ENCODE data around the gene LIMS1.
"Not testable (repeated sequence)": the region's sequence is repeated elsewhere in the genome, so short reads cannot be mapped to it uniquely, and the experiment has no call there.

Gene LIMS1

DNA sequence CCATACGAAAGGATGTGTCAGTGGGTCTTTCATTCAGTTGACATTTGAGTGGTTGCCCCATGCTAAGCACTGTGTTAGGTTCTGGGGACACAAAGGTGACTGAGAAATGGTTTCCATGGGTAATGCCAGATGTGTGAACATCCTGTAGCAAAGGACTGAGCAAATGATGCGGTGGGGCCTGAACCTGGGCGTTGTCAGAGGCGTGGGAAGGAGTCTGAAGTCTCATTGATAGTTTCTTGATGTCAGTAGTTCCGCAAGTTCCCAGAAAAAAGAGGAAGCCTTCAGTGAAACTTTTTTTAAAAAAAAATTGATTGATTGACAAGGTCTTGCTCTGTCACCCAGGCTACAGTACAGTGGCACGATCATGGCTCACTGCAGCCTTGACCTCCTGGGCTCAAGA is 56.9 kb downstream of the LIMS1 start:
- H3K4me2 ChIP-seq (ENCODE audit: low read length) = peak overlapping the region; percentile 16
- peaks cover 8% of the 10 kb centered on the region; the same call in 1 of the 2 replicates for H3K27me3 ChIP-seq (ENCODE audit: low read depth, low read length)
- TF ChIP-seq CTCF (IDR thresholded peaks at IDR 0.05; ENCODE audit: low read depth, low read length) = no peak
- TF ChIP-seq EZH2phosphoT487 (IDR thresholded peaks at IDR 0.05; ENCODE audit: low read depth) = no peak
- no peaks in the 10 kb centered on the region for H3K9me3 ChIP-seq (ENCODE audit: insufficient read depth, low read length)
- peaks cover 69% of the 10 kb centered on the region for H3K4me1 ChIP-seq (ENCODE audit: low read length)
- no peak overlapping the region for H3K27ac ChIP-seq (ENCODE audit: low read length)
- H4K20me1 ChIP-seq (ENCODE audit: insufficient read depth, low read length) = peaks cover 72% of the 10 kb centered on the region
- H3K36me3 ChIP-seq (replicated peaks; ENCODE audit: low read depth, low read length) = no peaks in the 10 kb centered on the region
- no peak overlapping the region for H3K9ac ChIP-seq (ENCODE audit: low read length)
- H2AFZ ChIP-seq (ENCODE audit: low read depth, low read length) = no peak overlapping the region
- no peak overlapping the region for H3K4me3 ChIP-seq (ENCODE audit: low read length)
- peaks cover 83% of the 10 kb centered on the region for H3K79me2 ChIP-seq (ENCODE audit: low read length)

DNA sequence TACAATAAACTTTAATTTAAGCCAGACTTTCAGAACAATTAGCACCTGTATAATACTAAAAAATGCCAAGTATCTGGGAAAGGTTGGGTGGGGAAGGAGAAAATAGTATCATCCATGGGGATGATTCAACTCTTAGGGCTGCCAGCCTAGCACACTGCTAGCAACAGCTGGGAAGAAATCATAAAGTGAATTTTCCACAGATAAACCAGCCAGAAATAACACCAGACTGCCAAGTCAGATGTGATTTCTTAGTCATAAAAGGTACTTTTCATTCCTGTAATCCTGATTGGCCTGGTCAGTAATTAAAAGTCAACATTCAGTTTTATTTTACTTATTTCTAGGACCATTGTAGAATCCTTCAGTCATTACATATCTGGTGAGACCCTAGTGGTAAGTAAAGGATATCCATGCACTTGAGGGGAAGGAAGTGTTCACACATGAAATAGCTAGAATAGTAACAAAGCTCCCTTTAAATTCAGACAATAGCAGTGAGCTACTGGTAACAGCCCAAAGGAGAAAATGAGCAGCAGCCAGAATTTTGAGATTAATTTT is 59.4 kb downstream of the LIMS1 start:
- H3K4me3 ChIP-seq (ENCODE audit: low read length) = peak overlapping the region; percentile 57
- H2AFZ ChIP-seq (ENCODE audit: low read depth, low read length) = no peak overlapping the region
- peaks cover 8% of the 10 kb centered on the region; the same call in 1 of the 2 replicates for H3K27me3 ChIP-seq (ENCODE audit: low read depth, low read length)
- no peak overlapping the region for H3K9ac ChIP-seq (ENCODE audit: low read length)
- no peaks in the 10 kb centered on the region for H3K9me3 ChIP-seq (ENCODE audit: insufficient read depth, low read length)
- H4K20me1 ChIP-seq (ENCODE audit: insufficient read depth, low read length) = peaks cover 56% of the 10 kb centered on the region
- TF ChIP-seq EZH2phosphoT487 (IDR thresholded peaks at IDR 0.05; ENCODE audit: low read depth) (no peak), CTCF (IDR thresholded peaks at IDR 0.05; ENCODE audit: low read depth, low read length) (no peak)
- peaks cover 69% of the 10 kb centered on the region for H3K79me2 ChIP-seq (ENCODE audit: low read length)
- peak overlapping the region; percentile 82 for H3K4me2 ChIP-seq (ENCODE audit: low read length)
- no peaks in the 10 kb centered on the region for H3K36me3 ChIP-seq (replicated peaks; ENCODE audit: low read depth, low read length)
- peaks cover 63% of the 10 kb centered on the region for H3K4me1 ChIP-seq (ENCODE audit: low read length)
- H3K27ac ChIP-seq (ENCODE audit: low read length) = no peak overlapping the region

DNA sequence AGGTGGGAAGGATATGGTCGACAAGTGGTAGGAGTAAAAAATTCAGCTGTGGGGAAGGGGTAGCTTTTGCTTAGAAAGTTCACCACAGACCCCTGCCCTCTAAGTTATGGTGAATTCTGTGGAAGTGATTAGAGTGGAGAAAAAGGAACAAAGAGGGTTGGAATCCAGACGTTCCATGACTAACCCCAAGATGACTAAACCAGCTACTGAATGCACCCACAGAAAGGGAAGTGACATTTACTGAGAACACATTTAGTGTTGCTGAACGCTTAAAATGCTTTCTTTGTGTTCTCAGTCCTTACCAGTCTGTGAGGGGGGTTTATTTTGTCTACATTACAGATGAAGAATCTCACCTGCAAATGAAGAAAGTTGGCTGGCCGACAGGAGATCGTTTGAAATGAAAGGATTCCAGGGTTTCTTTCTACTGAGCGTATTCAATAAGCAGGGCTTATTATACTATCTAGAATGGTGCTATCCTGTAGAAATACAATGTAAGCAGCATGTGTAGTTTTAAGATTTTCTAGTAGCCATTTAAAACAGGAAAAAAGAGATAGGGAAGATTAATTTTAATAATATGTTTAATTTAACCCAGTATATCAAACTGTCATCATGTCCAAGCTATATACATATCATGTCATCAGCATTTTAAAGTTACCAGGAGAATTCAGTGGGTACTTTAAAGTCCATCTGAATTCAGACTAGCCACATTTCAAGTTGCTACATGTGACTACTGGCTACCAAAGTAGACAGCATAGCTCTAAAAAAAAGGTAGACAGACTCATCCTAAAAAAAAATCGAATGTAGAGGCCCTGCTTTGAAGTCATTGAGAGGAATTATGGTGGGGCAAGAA is 60.1 kb downstream of the LIMS1 start:
- TF ChIP-seq CTCF (IDR thresholded peaks at IDR 0.05; ENCODE audit: low read depth, low read length) (no peak), EZH2phosphoT487 (IDR thresholded peaks at IDR 0.05; ENCODE audit: low read depth) (no peak)
- Histone ChIP-seq H2AFZ (ENCODE audit: low read depth, low read length) (no peak overlapping the region), H4K20me1 (ENCODE audit: insufficient read depth, low read length) (peaks cover 55% of the 10 kb centered on the region), H3K36me3 (replicated peaks; ENCODE audit: low read depth, low read length) (no peaks in the 10 kb centered on the region), H3K79me2 (ENCODE audit: low read length) (peaks cover 62% of the 10 kb centered on the region), H3K4me3 (ENCODE audit: low read length) (peak overlapping the region; percentile 57), H3K27ac (ENCODE audit: low read length) (peak overlapping the region; percentile 46), H3K4me2 (ENCODE audit: low read length) (peak overlapping the region; percentile 82), H3K9ac (ENCODE audit: low read length) (0 out of 2 replicates have a peak overlapping the region, but pooled peaks have one; percentile 19), H3K4me1 (ENCODE audit: low read length) (peaks cover 57% of the 10 kb centered on the region), H3K9me3 (ENCODE audit: insufficient read depth, low read length) (no peaks in the 10 kb centered on the region), H3K27me3 (ENCODE audit: low read depth, low read length) (peaks cover 8% of the 10 kb centered on the region; the same call in 1 of the 2 replicates)

- H2AFZ ChIP-seq (ENCODE audit: low read depth, low read length) = no peak overlapping the region
- 0 out of 2 replicates have a peak overlapping the region, but pooled peaks have one; percentile 19 for H3K9ac ChIP-seq (ENCODE audit: low read length)
- peaks cover 55% of the 10 kb centered on the region for H3K79me2 ChIP-seq (ENCODE audit: low read length)
- no peaks in the 10 kb centered on the region for H3K9me3 ChIP-seq (ENCODE audit: insufficient read depth, low read length)
- H3K4me2 ChIP-seq (ENCODE audit: low read length) = peak overlapping the region; percentile 82
- peaks cover 54% of the 10 kb centered on the region for H3K4me1 ChIP-seq (ENCODE audit: low read length)
- H3K4me3 ChIP-seq (ENCODE audit: low read length) = peak overlapping the region; percentile 57
- H3K36me3 ChIP-seq (replicated peaks; ENCODE audit: low read depth, low read length) = no peaks in the 10 kb centered on the region
- H4K20me1 ChIP-seq (ENCODE audit: insufficient read depth, low read length) = peaks cover 52% of the 10 kb centered on the region
- TF ChIP-seq CTCF (IDR thresholded peaks at IDR 0.05; ENCODE audit: low read depth, low read length) (no peak), EZH2phosphoT487 (IDR thresholded peaks at IDR 0.05; ENCODE audit: low read depth) (no peak)
- H3K27me3 ChIP-seq (ENCODE audit: low read depth, low read length) = peaks cover 8% of the 10 kb centered on the region; the same call in 1 of the 2 replicates
- H3K27ac ChIP-seq (ENCODE audit: low read length) = no peak overlapping the region
Measured at GRCh38 chr2:108594982-108595464, 60.8 kb downstream of the LIMS1 start.

GRCh38 chr2:108595771-108596170 is 61.5 kb downstream of the LIMS1 start:
- not testable (repeated sequence) for H2AFZ ChIP-seq (ENCODE audit: low read depth, low read length); H3K27me3 ChIP-seq (ENCODE audit: low read depth, low read length); H3K36me3 ChIP-seq (replicated peaks; ENCODE audit: low read depth, low read length); H3K4me3 ChIP-seq (ENCODE audit: low read length); H3K4me2 ChIP-seq (ENCODE audit: low read length); H3K27ac ChIP-seq (ENCODE audit: low read length); H3K9ac ChIP-seq (ENCODE audit: low read length); H3K9me3 ChIP-seq (ENCODE audit: insufficient read depth, low read length)
- Histone ChIP-seq H3K79me2 (ENCODE audit: low read length) (peaks cover 52% of the 10 kb centered on the region), H4K20me1 (ENCODE audit: insufficient read depth, low read length) (peaks cover 45% of the 10 kb centered on the region), H3K4me1 (ENCODE audit: low read length) (peaks cover 46% of the 10 kb centered on the region)
